Measurements from ENCODE around the gene GRAMD1B.

DNA sequence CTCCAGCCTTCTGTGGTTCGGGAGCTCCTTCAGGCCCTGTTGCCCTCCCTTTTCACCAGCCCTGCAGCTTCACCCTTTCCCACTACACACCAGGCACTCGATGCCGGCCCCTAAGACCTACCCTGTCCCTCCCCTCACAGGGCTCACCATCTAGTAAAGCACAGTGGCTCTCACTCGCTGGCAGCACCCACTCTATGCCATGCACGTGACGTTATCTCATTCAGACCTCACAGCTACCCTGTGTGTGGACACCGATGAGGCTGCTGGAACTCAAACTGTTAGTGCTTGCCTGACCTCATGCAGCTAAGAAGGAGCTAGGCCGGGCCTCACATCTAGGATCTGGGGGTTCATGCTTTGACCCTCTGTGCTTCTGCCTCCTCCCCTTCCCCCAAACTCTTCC, 178.9 kb downstream of the GRAMD1B start:
- TF ChIP-seq RXRA (IDR thresholded peaks at IDR 0.05) (no peak), TAF1 (conservative IDR thresholded peaks at IDR 0.05) (no peak), YY1 (IDR thresholded peaks at IDR 0.05) (no peak), EGR1 (IDR thresholded peaks at IDR 0.05; ENCODE audit: low read depth in 2 of 2) (no peak), JUND (IDR thresholded peaks at IDR 0.05) (no peak), SP1 (IDR thresholded peaks at IDR 0.05) (no peak), GABPA (IDR thresholded peaks at IDR 0.05 in 1 of 2, conservative IDR thresholded peaks at IDR 0.05 in 1 of 2) (no peak), ATF3 (IDR thresholded peaks at IDR 0.05) (no peak), FOXA1 (IDR thresholded peaks at IDR 0.05) (no peak)
- TF ChIP-seq, protein P1, sequence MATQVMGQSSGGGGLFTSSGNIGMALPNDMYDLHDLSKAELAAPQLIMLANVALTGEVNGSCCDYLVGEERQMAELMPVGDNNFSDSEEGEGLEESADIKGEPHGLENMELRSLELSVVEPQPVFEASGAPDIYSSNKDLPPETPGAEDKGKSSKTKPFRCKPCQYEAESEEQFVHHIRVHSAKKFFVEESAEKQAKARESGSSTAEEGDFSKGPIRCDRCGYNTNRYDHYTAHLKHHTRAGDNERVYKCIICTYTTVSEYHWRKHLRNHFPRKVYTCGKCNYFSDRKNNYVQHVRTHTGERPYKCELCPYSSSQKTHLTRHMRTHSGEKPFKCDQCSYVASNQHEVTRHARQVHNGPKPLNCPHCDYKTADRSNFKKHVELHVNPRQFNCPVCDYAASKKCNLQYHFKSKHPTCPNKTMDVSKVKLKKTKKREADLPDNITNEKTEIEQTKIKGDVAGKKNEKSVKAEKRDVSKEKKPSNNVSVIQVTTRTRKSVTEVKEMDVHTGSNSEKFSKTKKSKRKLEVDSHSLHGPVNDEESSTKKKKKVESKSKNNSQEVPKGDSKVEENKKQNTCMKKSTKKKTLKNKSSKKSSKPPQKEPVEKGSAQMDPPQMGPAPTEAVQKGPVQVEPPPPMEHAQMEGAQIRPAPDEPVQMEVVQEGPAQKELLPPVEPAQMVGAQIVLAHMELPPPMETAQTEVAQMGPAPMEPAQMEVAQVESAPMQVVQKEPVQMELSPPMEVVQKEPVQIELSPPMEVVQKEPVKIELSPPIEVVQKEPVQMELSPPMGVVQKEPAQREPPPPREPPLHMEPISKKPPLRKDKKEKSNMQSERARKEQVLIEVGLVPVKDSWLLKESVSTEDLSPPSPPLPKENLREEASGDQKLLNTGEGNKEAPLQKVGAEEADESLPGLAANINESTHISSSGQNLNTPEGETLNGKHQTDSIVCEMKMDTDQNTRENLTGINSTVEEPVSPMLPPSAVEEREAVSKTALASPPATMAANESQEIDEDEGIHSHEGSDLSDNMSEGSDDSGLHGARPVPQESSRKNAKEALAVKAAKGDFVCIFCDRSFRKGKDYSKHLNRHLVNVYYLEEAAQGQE (IDR thresholded peaks at IDR 0.05) = no peak
- TF ChIP-seq, protein P2, sequence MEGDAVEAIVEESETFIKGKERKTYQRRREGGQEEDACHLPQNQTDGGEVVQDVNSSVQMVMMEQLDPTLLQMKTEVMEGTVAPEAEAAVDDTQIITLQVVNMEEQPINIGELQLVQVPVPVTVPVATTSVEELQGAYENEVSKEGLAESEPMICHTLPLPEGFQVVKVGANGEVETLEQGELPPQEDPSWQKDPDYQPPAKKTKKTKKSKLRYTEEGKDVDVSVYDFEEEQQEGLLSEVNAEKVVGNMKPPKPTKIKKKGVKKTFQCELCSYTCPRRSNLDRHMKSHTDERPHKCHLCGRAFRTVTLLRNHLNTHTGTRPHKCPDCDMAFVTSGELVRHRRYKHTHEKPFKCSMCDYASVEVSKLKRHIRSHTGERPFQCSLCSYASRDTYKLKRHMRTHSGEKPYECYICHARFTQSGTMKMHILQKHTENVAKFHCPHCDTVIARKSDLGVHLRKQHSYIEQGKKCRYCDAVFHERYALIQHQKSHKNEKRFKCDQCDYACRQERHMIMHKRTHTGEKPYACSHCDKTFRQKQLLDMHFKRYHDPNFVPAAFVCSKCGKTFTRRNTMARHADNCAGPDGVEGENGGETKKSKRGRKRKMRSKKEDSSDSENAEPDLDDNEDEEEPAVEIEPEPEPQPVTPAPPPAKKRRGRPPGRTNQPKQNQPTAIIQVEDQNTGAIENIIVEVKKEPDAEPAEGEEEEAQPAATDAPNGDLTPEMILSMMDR (IDR thresholded peaks at IDR 0.05; ENCODE audit: low read depth, low read length, missing input control) = no peak
- TF ChIP-seq, protein P3, sequence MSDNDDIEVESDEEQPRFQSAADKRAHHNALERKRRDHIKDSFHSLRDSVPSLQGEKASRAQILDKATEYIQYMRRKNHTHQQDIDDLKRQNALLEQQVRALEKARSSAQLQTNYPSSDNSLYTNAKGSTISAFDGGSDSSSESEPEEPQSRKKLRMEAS (IDR thresholded peaks at IDR 0.05) = no peak
- TF ChIP-seq, protein P4, sequence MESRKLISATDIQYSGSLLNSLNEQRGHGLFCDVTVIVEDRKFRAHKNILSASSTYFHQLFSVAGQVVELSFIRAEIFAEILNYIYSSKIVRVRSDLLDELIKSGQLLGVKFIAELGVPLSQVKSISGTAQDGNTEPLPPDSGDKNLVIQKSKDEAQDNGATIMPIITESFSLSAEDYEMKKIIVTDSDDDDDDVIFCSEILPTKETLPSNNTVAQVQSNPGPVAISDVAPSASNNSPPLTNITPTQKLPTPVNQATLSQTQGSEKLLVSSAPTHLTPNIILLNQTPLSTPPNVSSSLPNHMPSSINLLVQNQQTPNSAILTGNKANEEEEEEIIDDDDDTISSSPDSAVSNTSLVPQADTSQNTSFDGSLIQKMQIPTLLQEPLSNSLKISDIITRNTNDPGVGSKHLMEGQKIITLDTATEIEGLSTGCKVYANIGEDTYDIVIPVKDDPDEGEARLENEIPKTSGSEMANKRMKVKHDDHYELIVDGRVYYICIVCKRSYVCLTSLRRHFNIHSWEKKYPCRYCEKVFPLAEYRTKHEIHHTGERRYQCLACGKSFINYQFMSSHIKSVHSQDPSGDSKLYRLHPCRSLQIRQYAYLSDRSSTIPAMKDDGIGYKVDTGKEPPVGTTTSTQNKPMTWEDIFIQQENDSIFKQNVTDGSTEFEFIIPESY (IDR thresholded peaks at IDR 0.05) = no peak

Measured in liver (tissue), 3 donors.